GM19372 (cell line): Measurements from ENCODE around the gene TBL2.
"Not testable (repeated sequence)": the region's sequence is repeated elsewhere in the genome, so short reads cannot be mapped to it uniquely, and the experiment has no call there.

Experiments
- ATAC-seq: cut with Tn5 transposase; IDR thresholded peaks from one replicate; pipeline ENCODE4 v1.9.1; 2021; ENCODE audit warnings: mild to moderate bottlenecking, low read depth, moderate library complexity; ENCODE audit not compliant: unreplicated experiment

Gene TBL2

GRCh38 chr7:73578342-73579128 lies at the start of gene TBL2:
Gene TBL2, minus strand, starts transcription at chr7:73578579. Its CDS starts 30 bp downstream, at chr7:73578549.
- peak; percentile 84 for ATAC-seq

GRCh38 chr7:73626814-73627213 lies 48.4 kb upstream of the TBL2 start:
- no peak for ATAC-seq

GRCh38 chr7:73625276-73625675 lies 46.9 kb upstream of the TBL2 start:
- ATAC-seq: no peak

GRCh38 chr7:73624669-73625001 lies 46.3 kb upstream of the TBL2 start:
- ATAC-seq: no peak

GRCh38 chr7:73623798-73624668 lies 45.7 kb upstream of the TBL2 start, which contains the start of gene MLXIPL:
Gene MLXIPL, minus strand, starts transcription at chr7:73624522. Its CDS starts 30 bp downstream, at chr7:73624492.
- no peak for ATAC-seq

- no peak for ATAC-seq
Observed at GRCh38 chr7:73622909-73623797, 44.8 kb upstream of the TBL2 start.

- no peak for ATAC-seq
Observed at GRCh38 chr7:73622527-73622908, 44.1 kb upstream of the TBL2 start.

- ATAC-seq: no peak
Observed at GRCh38 chr7:73621168-73622063, 43.0 kb upstream of the TBL2 start.

GRCh38 chr7:73619394-73619793 lies 41.0 kb upstream of the TBL2 start:
- not testable (repeated sequence) for ATAC-seq

- no peak for ATAC-seq
Observed at GRCh38 chr7:73618538-73618937, 40.2 kb upstream of the TBL2 start.

GRCh38 chr7:73617520-73617919 lies 39.1 kb upstream of the TBL2 start:
- not testable (repeated sequence) for ATAC-seq

GRCh38 chr7:73615886-73616285 lies 37.5 kb upstream of the TBL2 start:
- ATAC-seq: no peak

GRCh38 chr7:73614937-73615336 lies 36.6 kb upstream of the TBL2 start:
- not testable (repeated sequence) for ATAC-seq

GRCh38 chr7:73613954-73614735 lies 35.8 kb upstream of the TBL2 start:
- ATAC-seq: no peak

- ATAC-seq: no peak
Observed at GRCh38 chr7:73612598-73613269, 34.4 kb upstream of the TBL2 start.

- ATAC-seq: no peak
Observed at GRCh38 chr7:73611017-73611555, 32.7 kb upstream of the TBL2 start.

- no peak for ATAC-seq
Observed at GRCh38 chr7:73610105-73610504, 31.7 kb upstream of the TBL2 start.

- ATAC-seq: not testable (repeated sequence)
Observed at GRCh38 chr7:73607692-73607983, 29.3 kb upstream of the TBL2 start.
